ENCODE measurements around the gene TTI1.
A peak's percentile ranks its signal among the peaks of the same experiment; 100 is the strongest.

TTI1 gene

DNA sequence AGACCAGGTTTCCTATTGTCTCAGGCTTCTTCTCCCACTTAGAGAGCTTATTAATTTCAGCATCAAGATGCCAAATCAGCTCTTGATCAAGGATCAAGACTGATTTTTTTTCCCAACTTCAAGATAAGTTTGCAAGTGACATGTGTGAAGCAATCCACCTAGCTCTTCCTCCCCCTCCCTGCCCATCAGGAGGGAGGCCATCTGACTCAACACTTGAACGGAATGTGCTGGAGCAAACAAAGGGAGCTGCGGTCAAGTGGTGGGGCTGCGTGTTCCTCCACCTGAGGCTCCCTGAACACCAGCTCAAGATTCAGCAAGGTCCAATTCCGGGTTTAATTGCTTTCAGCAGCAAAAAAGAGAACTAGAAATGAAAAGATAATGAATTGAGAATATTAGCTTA is 38.7 kb downstream of the TTI1 start:
- no peak for TF ChIP-seq ZNF70 (CRISPR knock-in tag; IDR thresholded peaks at IDR 0.05)
- TF ChIP-seq OSR1 (CRISPR knock-in tag; IDR thresholded peaks at IDR 0.05) = no peak
- TF ChIP-seq ESRRG (CRISPR knock-in tag; IDR thresholded peaks at IDR 0.05) = no peak
- TF ChIP-seq ZC3H10 (CRISPR knock-in tag; IDR thresholded peaks at IDR 0.05) = no peak
- TF ChIP-seq RARB (CRISPR knock-in tag; IDR thresholded peaks at IDR 0.05) = no peak
- no peak for TF ChIP-seq CSDC2 (CRISPR knock-in tag; IDR thresholded peaks at IDR 0.05)
- no peak for TF ChIP-seq GLIS3 (CRISPR knock-in tag; IDR thresholded peaks at IDR 0.05)
- TF ChIP-seq, protein P1, sequence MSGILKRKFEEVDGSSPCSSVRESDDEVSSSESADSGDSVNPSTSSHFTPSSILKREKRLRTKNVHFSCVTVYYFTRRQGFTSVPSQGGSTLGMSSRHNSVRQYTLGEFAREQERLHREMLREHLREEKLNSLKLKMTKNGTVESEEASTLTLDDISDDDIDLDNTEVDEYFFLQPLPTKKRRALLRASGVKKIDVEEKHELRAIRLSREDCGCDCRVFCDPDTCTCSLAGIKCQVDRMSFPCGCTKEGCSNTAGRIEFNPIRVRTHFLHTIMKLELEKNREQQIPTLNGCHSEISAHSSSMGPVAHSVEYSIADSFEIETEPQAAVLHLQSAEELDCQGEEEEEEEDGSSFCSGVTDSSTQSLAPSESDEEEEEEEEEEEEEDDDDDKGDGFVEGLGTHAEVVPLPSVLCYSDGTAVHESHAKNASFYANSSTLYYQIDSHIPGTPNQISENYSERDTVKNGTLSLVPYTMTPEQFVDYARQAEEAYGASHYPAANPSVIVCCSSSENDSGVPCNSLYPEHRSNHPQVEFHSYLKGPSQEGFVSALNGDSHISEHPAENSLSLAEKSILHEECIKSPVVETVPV (CRISPR knock-in tag; IDR thresholded peaks at IDR 0.05) = no peak
- TF ChIP-seq, protein P2, sequence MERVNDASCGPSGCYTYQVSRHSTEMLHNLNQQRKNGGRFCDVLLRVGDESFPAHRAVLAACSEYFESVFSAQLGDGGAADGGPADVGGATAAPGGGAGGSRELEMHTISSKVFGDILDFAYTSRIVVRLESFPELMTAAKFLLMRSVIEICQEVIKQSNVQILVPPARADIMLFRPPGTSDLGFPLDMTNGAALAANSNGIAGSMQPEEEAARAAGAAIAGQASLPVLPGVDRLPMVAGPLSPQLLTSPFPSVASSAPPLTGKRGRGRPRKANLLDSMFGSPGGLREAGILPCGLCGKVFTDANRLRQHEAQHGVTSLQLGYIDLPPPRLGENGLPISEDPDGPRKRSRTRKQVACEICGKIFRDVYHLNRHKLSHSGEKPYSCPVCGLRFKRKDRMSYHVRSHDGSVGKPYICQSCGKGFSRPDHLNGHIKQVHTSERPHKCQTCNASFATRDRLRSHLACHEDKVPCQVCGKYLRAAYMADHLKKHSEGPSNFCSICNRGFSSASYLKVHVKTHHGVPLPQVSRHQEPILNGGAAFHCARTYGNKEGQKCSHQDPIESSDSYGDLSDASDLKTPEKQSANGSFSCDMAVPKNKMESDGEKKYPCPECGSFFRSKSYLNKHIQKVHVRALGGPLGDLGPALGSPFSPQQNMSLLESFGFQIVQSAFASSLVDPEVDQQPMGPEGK (CRISPR knock-in tag; IDR thresholded peaks at IDR 0.05; ENCODE audit: borderline replicate concordance) = no peak
- TF ChIP-seq PPARA (CRISPR knock-in tag; IDR thresholded peaks at IDR 0.05; ENCODE audit: borderline replicate concordance) = no peak
- no peak for TF ChIP-seq TOX (CRISPR knock-in tag; IDR thresholded peaks at IDR 0.05; ENCODE audit: borderline replicate concordance)
- TF ChIP-seq ZFP3 (CRISPR knock-in tag; IDR thresholded peaks at IDR 0.05) = no peak
- no peak for TF ChIP-seq TCF4 (CRISPR knock-in tag; IDR thresholded peaks at IDR 0.05; ENCODE audit: borderline replicate concordance)
- TF ChIP-seq ZNF565 (CRISPR knock-in tag; conservative IDR thresholded peaks at IDR 0.05; ENCODE audit: low read depth) = no peak
- TF ChIP-seq SNAI2 (CRISPR knock-in tag; IDR thresholded peaks at IDR 0.05) = no peak
- no peak for ATAC-seq

DNA sequence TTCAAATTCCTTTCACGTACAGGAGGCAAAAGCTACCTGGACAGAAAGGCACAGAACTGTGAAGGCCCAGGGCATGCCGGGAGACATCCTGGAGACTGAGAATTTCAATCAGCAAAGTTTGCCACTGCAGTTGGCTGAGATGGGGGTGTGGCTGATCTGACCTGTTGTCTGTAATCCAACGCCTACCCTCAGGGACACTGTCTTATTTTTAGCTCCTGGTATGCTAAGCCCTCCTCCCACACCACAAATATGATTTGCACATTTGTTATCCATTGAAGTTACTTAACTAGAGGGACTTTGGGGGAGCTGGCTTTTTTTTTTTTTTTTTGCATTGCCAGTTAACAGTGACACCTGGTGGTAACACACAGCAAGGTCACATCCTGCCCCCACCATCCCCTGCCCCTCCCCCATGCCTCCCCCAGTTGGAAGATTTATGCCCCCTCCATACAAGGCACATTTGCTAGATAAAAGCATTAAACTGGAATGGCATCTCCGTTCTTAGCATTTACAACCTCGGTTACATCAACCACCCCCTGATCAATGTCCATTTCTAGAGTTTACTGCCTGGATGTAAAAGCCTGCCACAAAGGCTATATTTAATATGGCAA is 40.4 kb downstream of the TTI1 start:
- TF ChIP-seq, protein P3, sequence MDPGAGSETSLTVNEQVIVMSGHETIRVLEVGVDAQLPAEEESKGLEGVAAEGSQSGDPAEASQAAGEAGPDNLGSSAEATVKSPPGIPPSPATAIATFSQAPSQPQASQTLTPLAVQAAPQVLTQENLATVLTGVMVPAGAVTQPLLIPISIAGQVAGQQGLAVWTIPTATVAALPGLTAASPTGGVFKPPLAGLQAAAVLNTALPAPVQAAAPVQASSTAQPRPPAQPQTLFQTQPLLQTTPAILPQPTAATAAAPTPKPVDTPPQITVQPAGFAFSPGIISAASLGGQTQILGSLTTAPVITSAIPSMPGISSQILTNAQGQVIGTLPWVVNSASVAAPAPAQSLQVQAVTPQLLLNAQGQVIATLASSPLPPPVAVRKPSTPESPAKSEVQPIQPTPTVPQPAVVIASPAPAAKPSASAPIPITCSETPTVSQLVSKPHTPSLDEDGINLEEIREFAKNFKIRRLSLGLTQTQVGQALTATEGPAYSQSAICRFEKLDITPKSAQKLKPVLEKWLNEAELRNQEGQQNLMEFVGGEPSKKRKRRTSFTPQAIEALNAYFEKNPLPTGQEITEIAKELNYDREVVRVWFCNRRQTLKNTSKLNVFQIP (CRISPR knock-in tag; IDR thresholded peaks at IDR 0.05; ENCODE audit: borderline replicate concordance, low read depth) = no peak
- TF ChIP-seq, protein P4, sequence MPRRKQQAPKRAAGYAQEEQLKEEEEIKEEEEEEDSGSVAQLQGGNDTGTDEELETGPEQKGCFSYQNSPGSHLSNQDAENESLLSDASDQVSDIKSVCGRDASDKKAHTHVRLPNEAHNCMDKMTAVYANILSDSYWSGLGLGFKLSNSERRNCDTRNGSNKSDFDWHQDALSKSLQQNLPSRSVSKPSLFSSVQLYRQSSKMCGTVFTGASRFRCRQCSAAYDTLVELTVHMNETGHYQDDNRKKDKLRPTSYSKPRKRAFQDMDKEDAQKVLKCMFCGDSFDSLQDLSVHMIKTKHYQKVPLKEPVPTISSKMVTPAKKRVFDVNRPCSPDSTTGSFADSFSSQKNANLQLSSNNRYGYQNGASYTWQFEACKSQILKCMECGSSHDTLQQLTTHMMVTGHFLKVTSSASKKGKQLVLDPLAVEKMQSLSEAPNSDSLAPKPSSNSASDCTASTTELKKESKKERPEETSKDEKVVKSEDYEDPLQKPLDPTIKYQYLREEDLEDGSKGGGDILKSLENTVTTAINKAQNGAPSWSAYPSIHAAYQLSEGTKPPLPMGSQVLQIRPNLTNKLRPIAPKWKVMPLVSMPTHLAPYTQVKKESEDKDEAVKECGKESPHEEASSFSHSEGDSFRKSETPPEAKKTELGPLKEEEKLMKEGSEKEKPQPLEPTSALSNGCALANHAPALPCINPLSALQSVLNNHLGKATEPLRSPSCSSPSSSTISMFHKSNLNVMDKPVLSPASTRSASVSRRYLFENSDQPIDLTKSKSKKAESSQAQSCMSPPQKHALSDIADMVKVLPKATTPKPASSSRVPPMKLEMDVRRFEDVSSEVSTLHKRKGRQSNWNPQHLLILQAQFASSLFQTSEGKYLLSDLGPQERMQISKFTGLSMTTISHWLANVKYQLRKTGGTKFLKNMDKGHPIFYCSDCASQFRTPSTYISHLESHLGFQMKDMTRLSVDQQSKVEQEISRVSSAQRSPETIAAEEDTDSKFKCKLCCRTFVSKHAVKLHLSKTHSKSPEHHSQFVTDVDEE (CRISPR knock-in tag; IDR thresholded peaks at IDR 0.05) = no peak
- no peak for TF ChIP-seq ZFP30 (CRISPR knock-in tag; IDR thresholded peaks at IDR 0.05)
- no peak for TF ChIP-seq ARNTL (CRISPR knock-in tag; IDR thresholded peaks at IDR 0.05; ENCODE audit: borderline replicate concordance, low read depth)
- no peak for TF ChIP-seq ZNF8 (CRISPR knock-in tag; IDR thresholded peaks at IDR 0.05)
- TF ChIP-seq ESRRG (CRISPR knock-in tag; IDR thresholded peaks at IDR 0.05) = no peak
- no peak for TF ChIP-seq ISL1 (CRISPR knock-in tag; IDR thresholded peaks at IDR 0.05)
- no peak for TF ChIP-seq CSDC2 (CRISPR knock-in tag; IDR thresholded peaks at IDR 0.05)
- TF ChIP-seq, protein P1 (CRISPR knock-in tag; IDR thresholded peaks at IDR 0.05) = no peak
- TF ChIP-seq RARB (CRISPR knock-in tag; IDR thresholded peaks at IDR 0.05) = no peak
- TF ChIP-seq GLIS3 (CRISPR knock-in tag; IDR thresholded peaks at IDR 0.05) = no peak
- TF ChIP-seq, protein P2 (CRISPR knock-in tag; IDR thresholded peaks at IDR 0.05; ENCODE audit: borderline replicate concordance) = no peak

More for the DNA sequence above, 40.4 kb downstream of the TTI1 start:
- peak; percentile 77 for ATAC-seq
